NT2/D1 (cell line): ENCODE data around the gene C1QTNF5.

Experiments used
- DNase-seq: peaks from one replicate; pipeline ENCODE4 v3.0.0-alpha.2; 2011; ENCODE audit warnings: low read depth, low spot score
- H3K27me3 ChIP-seq: 2 replicates; pipeline ENCODE4 v1.6.0; 2011; ENCODE audit warnings: mild to moderate bottlenecking; ENCODE audit not compliant: insufficient read length, insufficient read depth
- H3K36me3 ChIP-seq: 2 replicates; pipeline ENCODE4 v1.6.1; 2011; ENCODE audit warnings: mild to moderate bottlenecking, low read length, mixed read lengths; ENCODE audit not compliant: insufficient read depth, insufficient read length
- H3K4me1 ChIP-seq: 2 replicates; pipeline ENCODE4 v1.5.1; 2011; ENCODE audit not compliant: insufficient read depth, insufficient read length
- H3K4me3 ChIP-seq: 2 replicates; pipeline ENCODE4 v1.5.1; 2011; ENCODE audit warnings: low read depth; ENCODE audit not compliant: insufficient read length
- H3K9ac ChIP-seq: 2 replicates; pipeline ENCODE4 v1.6.0; 2011; ENCODE audit warnings: low read depth; ENCODE audit not compliant: insufficient read length
- H3K9me3 ChIP-seq: 2 replicates; pipeline ENCODE4 v1.5.1; 2011; ENCODE audit warnings: mild to moderate bottlenecking, low read length; ENCODE audit not compliant: insufficient read depth
- SUZ12 ChIP-seq: IDR thresholded peaks from 2 replicates; pipeline ENCODE4 v1.6.1; 2011; ENCODE audit not compliant: insufficient read length, insufficient read depth; ENCODE audit errors: extremely low read depth
- YY1 ChIP-seq: IDR thresholded peaks from 2 replicates; pipeline ENCODE4 v1.6.1; 2011; ENCODE audit not compliant: insufficient read length, insufficient read depth
- ZNF274 ChIP-seq: IDR thresholded peaks from 2 replicates; pipeline ENCODE4 v1.6.1; 2011; ENCODE audit warnings: mild to moderate bottlenecking, low read depth, low read length

The C1QTNF5 gene

GRCh38 chr11:119319700-119320239 lies 20.9 kb downstream of the C1QTNF5 start:
- H3K36me3 ChIP-seq, result peaks cover 3% of the 10 kb centered on the region
- no peak for DNase-seq
- peaks cover 22% of the 10 kb centered on the region for H3K4me1 ChIP-seq
- H3K9ac ChIP-seq, result peak overlapping the region; percentile 62
- peaks cover 14% of the 10 kb centered on the region for H3K27me3 ChIP-seq
- TF ChIP-seq ZNF274 (no peak), YY1 (no peak), SUZ12 (no peak)
- peak overlapping the region; percentile 8 for H3K4me3 ChIP-seq
- no peaks in the 10 kb centered on the region for H3K9me3 ChIP-seq

- peak overlapping the region; percentile 62 for H3K9ac ChIP-seq
- H3K4me1 ChIP-seq, result peaks cover 22% of the 10 kb centered on the region
- no peaks in the 10 kb centered on the region for H3K9me3 ChIP-seq
- H3K36me3 ChIP-seq, result peaks cover 8% of the 10 kb centered on the region
- peaks cover 14% of the 10 kb centered on the region for H3K27me3 ChIP-seq
- TF ChIP-seq ZNF274 (no peak), YY1 (no peak), SUZ12 (no peak)
- no peak for DNase-seq
- peak overlapping the region; percentile 16 for H3K4me3 ChIP-seq
Observed at GRCh38 chr11:119319136-119319699, 21.5 kb downstream of the C1QTNF5 start.

GRCh38 chr11:119318240-119319135 lies 22.2 kb downstream of the C1QTNF5 start:
- Histone ChIP-seq H3K9me3 (no peaks in the 10 kb centered on the region), H3K27me3 (peaks cover 14% of the 10 kb centered on the region), H3K4me1 (peaks cover 22% of the 10 kb centered on the region), H3K4me3 (peak overlapping the region; percentile 16), H3K36me3 (peaks cover 16% of the 10 kb centered on the region), H3K9ac (peak overlapping the region; percentile 62)
- DNase-seq, result peak; percentile 76
- TF ChIP-seq ZNF274, result no peak

- H3K4me1 ChIP-seq, result peaks cover 22% of the 10 kb centered on the region
- H3K4me3 ChIP-seq, result peak overlapping the region; percentile 39
- peaks cover 14% of the 10 kb centered on the region for H3K27me3 ChIP-seq
- no peaks in the 10 kb centered on the region for H3K9me3 ChIP-seq
- TF ChIP-seq SUZ12 (no peak), YY1 (no peak), ZNF274 (no peak)
- DNase-seq, result no peak
- peak overlapping the region; percentile 83 for H3K9ac ChIP-seq
- peaks cover 23% of the 10 kb centered on the region for H3K36me3 ChIP-seq
Observed at GRCh38 chr11:119317592-119318239, 23.0 kb downstream of the C1QTNF5 start.

- H3K4me1 ChIP-seq, result peaks cover 21% of the 10 kb centered on the region
- peak within 1 kb of the TSS; percentile 91 for H3K9ac ChIP-seq
- H3K9me3 ChIP-seq, result no peaks in the 10 kb centered on the region
- peaks cover 30% of the 10 kb centered on the region for H3K36me3 ChIP-seq
- TF ChIP-seq YY1, result no peak
- TF ChIP-seq ZNF274, result no peak
- no peak for TF ChIP-seq SUZ12
- peak within 1 kb of the TSS; percentile 57 for H3K4me3 ChIP-seq
- no peak for DNase-seq
- H3K27me3 ChIP-seq, result peaks cover 14% of the 10 kb centered on the region
Observed at GRCh38 chr11:119316729-119317591, 23.7 kb downstream of the C1QTNF5 start, which contains the start of gene MCAM. TSS of gene MCAM (minus strand) at chr11:119317130. CDS start at chr11:119317101, 29 bp downstream.

- H3K9ac ChIP-seq, result peak overlapping the region; percentile 91
Observed at GRCh38 chr11:119316016-119316728, 24.5 kb downstream of the C1QTNF5 start.

More at GRCh38 chr11:119316016-119316728, 24.5 kb downstream of the C1QTNF5 start:
- TF ChIP-seq ZNF274 (no peak), YY1 (no peak), SUZ12 (no peak)
- DNase-seq, result no peak
- H3K4me3 ChIP-seq, result peak overlapping the region; percentile 57
- H3K4me1 ChIP-seq, result peaks cover 21% of the 10 kb centered on the region
- no peaks in the 10 kb centered on the region for H3K9me3 ChIP-seq
- peaks cover 14% of the 10 kb centered on the region for H3K27me3 ChIP-seq
- peaks cover 38% of the 10 kb centered on the region for H3K36me3 ChIP-seq
